Adrenal gland (tissue), 5 donors: ENCODE results near the gene IQSEC2.

Experiments used
- CTCF ChIP-seq, 6 experiments: fragments of 450-650 bp in 4 of 6; fragments of 200-600 bp in 2 of 6; sonication (generic) in 1 of 6; IDR thresholded peaks; 1 replicate in 5 of 6; 2 replicates in 1 of 6; pipeline versions ENCODE4 v1.5.1 to v1.8.0; 2016 to 2021; ENCODE audit warnings: antibody characterized with exemption in 6 of 6, mild to moderate bottlenecking in 2 of 6, moderate library complexity in 1 of 6
- POLR2A ChIP-seq, 2 donors: fragments of 450-650 bp; IDR thresholded peaks; one replicate each; pipeline ENCODE4 v1.6.1; 2017; ENCODE audit warnings: antibody characterized with exemption in 2 of 2, mild to moderate bottlenecking in 2 of 2, moderate library complexity in 1 of 2
- donor health status: DM: no; HTN: no; CAD: no.

- TF ChIP-seq CTCF (IDR thresholded peaks at IDR 0.05) (no peak), POLR2A (IDR thresholded peaks at IDR 0.05) (no peak)
Measured at GRCh38 chrX:53316111-53316859, 34.9 kb upstream of the IQSEC2 start.
